ENCODE data around the gene SLC2A8. TPM values are rescaled to one million over a fixed set of nuclear protein-coding genes. Genes with fewer than 3 reads are reported as not detected.

SLC2A8 gene
- total and polyA plus RNA-seq, 9 donors = 10.0 to 14.5 (median 12.6) TPM

DNA sequence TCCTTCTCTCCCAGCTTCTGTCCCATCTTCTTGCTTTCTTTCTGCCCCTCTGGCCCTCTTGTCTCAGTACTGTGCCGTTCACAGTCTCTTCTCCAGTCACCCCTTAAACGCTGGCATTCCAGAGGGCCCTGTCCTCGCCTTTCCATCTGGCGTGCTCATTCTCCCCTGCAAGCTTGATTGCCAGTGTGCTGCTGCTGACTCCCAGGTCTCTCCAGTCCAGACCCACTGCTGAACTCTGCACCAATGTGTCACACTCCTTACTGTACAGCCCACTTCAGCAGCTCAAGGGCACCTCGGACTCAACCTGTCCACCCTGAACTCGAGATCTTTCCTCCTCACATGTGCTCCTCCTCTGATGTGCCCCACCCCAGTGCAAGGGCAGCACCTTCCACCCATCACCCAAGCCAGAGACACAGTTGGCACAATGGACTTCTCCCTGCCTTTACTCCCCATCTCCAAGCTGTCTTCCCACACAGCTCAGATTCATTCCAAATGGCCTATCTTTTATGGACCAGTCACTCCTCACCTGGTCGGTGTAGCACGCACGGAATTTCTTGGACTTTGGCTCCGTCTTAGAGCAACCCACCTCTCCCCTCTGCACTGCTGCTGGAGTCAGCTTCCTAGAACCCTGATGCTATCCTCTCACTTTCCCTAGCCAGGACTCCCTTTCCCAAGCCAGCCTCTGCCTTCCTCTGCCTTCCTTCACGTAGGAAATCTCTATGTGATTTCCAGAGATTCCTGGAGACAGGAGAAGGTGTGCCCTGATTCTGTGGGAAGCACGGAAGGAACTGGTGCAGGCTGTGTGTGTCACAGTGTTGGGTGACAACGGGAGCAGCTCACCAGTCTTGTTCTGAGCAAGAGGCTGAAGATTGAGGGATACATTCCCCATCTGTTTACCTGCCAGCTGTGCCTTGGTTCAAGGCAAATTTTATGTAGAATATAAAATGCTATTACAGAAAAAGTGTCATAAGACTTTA is 26.0 kb upstream of the SLC2A8 start:
- Histone ChIP-seq H3K4me1 (ENCODE audit: control insufficient read depth, insufficient read depth, low read length) (peaks cover 6% of the 10 kb centered on the region), H3K36me3 (ENCODE audit: control insufficient read depth, insufficient read depth, low read length) (peaks cover 7% of the 10 kb centered on the region), H3K27me3 (ENCODE audit: control insufficient read depth, insufficient read depth, low read length) (no peaks in the 10 kb centered on the region), H3K4me3 (ENCODE audit: low read length) (no peak overlapping the region), H3K9me3 (replicated peaks; ENCODE audit: control insufficient read depth, low read depth, low read length) (no peaks in the 10 kb centered on the region), H3K27ac (ENCODE audit: low read length) (peak overlapping the region; percentile 29)
- 86% methylated on average over 10 of the region's 13 CpGs for WGBS (ENCODE audit: insufficient coverage)
- no peak for DNase-seq

DNA sequence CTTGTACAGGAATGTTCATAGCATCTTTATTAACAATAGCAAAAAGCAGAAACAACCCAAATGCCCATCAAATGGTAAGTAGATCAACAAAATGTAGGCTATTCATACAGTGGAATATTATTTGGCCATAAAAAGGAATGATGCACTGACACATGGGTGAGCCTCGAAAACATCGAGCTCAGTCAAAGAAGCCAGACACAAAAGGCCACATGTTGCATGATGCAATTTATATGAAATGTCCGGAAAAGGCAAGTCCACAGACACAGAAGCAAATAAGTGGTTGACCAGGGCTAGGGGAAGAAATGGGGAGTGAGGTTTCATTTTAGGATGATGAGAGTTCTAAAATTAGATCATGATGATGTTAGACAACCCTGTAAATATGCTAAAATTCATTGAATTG is 16.5 kb upstream of the SLC2A8 start:
- H3K9me3 ChIP-seq (replicated peaks; ENCODE audit: control insufficient read depth, low read depth, low read length) = no peaks in the 10 kb centered on the region
- H3K27me3 ChIP-seq (ENCODE audit: control insufficient read depth, insufficient read depth, low read length) = no peaks in the 10 kb centered on the region
- H3K4me3 ChIP-seq (ENCODE audit: low read length) = no peak overlapping the region
- H3K36me3 ChIP-seq (ENCODE audit: control insufficient read depth, insufficient read depth, low read length) = no peaks in the 10 kb centered on the region
- no peaks in the 10 kb centered on the region for H3K4me1 ChIP-seq (ENCODE audit: control insufficient read depth, insufficient read depth, low read length)
- no peak overlapping the region for H3K27ac ChIP-seq (ENCODE audit: low read length)
- DNase-seq = no peak
- 100% methylated on average over 3 of the region's 3 CpGs for WGBS (ENCODE audit: insufficient coverage)

DNA sequence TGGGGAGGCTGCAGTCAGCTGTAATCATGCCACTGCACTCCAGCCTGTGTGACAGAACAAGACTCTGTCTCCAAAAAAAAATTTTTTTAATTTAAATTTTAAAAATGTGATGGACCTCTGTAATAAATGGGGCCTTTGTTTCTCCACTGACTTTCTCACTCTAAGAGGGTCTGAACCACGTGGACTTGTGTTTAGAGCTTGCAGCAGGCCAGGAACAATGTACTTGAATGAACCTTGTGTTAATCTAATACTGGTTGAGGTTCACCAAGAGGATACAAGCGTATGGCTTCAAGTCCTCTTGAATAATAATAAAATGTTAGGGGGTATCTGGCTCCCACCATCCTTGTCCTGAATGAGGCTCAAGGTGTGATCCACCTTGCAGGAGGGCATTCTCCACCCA is 14.4 kb upstream of the SLC2A8 start:
- Histone ChIP-seq H3K27me3 (ENCODE audit: control insufficient read depth, insufficient read depth, low read length) (no peaks in the 10 kb centered on the region), H3K4me1 (ENCODE audit: control insufficient read depth, insufficient read depth, low read length) (no peaks in the 10 kb centered on the region), H3K36me3 (ENCODE audit: control insufficient read depth, insufficient read depth, low read length) (no peaks in the 10 kb centered on the region), H3K4me3 (ENCODE audit: low read length) (no peak overlapping the region), H3K27ac (ENCODE audit: low read length) (no peak overlapping the region), H3K9me3 (replicated peaks; ENCODE audit: control insufficient read depth, low read depth, low read length) (no peaks in the 10 kb centered on the region)
- DNase-seq = no peak
- WGBS (ENCODE audit: insufficient coverage) = 67% methylated on average over 1 of the region's 2 CpGs

DNA sequence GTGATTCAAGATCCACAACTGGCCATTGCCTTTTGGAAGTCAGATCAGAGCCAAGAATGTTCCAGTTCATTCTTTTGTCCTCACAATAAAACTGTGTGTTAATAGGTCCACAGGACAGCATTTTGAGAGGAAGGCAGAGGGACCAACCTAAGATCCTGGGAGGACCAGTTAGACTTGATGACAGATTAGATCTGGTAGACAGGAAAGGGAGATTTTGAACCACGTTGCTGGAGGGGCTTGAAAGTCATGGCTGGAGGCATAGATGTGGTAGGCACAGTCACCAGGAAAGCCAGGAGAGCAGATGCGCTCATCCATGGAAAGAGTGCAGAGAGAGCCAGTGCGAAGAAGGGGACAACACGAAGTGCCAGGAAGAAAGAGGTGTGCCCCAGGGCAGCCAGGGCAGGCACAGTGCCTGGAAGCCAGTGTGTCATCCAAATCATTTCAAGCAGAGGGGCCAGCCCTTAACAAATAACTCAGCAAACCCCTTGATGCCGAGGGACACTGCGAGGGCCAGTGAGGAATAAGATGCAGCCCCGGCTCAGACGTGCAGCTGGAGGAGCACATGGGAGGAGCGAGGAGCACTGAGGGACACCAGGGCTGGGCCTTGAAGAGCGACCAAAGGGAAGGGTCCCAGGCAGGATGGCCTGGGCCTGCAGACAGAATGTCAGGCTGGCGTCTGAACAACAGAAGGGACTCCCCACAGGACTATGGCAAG is 12.8 kb upstream of the SLC2A8 start:
- Histone ChIP-seq H3K4me1 (ENCODE audit: control insufficient read depth, insufficient read depth, low read length) (no peaks in the 10 kb centered on the region), H3K27ac (ENCODE audit: low read length) (no peak overlapping the region), H3K4me3 (ENCODE audit: low read length) (no peak overlapping the region), H3K36me3 (ENCODE audit: control insufficient read depth, insufficient read depth, low read length) (no peaks in the 10 kb centered on the region), H3K9me3 (replicated peaks; ENCODE audit: control insufficient read depth, low read depth, low read length) (no peaks in the 10 kb centered on the region), H3K27me3 (ENCODE audit: control insufficient read depth, insufficient read depth, low read length) (no peaks in the 10 kb centered on the region)
- WGBS (ENCODE audit: insufficient coverage) = 78% methylated on average over 9 of the region's 11 CpGs
- no peak for DNase-seq

DNA sequence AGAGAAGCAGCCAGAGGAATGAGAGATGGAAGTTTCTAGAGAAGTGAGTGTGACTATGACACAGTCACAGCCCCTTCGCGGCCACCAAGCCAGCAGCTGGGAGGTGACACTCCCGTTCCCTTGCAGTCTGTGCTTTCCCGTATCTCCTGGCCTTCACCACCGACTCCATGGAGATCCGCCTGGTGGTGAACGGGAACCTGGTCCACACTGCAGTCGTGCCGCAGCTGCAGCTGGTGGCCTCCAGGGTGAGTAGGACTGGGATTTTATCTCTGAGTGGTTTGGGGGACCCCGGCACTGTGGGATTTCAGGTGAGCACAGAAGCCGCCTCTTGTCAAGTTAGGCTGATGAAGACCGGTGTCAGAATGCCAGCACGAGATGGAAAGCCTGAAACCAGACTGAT is 12.1 kb upstream of the SLC2A8 start:
- Histone ChIP-seq H3K36me3 (ENCODE audit: control insufficient read depth, insufficient read depth, low read length) (no peaks in the 10 kb centered on the region), H3K4me3 (ENCODE audit: low read length) (no peak overlapping the region), H3K4me1 (ENCODE audit: control insufficient read depth, insufficient read depth, low read length) (no peaks in the 10 kb centered on the region), H3K27ac (ENCODE audit: low read length) (no peak overlapping the region), H3K27me3 (ENCODE audit: control insufficient read depth, insufficient read depth, low read length) (no peaks in the 10 kb centered on the region), H3K9me3 (replicated peaks; ENCODE audit: control insufficient read depth, low read depth, low read length) (no peaks in the 10 kb centered on the region)
- WGBS (ENCODE audit: insufficient coverage) = 86% methylated on average over 12 of the region's 13 CpGs
- DNase-seq = no peak

DNA sequence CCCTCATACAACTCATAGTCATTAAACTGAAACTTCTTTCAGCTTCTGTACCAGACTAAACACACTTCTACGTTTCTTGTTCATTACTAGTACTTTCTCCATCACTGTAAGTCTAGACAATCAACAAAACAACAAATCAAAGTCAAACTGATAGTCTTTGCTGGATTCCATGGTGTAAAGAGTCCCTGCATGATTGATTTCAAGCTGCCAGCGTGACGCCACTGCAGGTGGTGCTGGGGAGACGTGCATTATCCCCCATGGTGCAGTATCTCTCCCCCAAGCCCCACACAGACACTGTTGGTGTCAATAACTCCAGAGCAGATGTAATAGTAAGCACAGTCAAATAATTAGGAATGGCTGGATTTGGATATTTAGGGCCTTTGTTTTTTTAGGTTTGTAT is 10.7 kb upstream of the SLC2A8 start:
- no peak overlapping the region for H3K27ac ChIP-seq (ENCODE audit: low read length)
- 71% methylated on average over 1 of the region's 4 CpGs for WGBS (ENCODE audit: insufficient coverage)
- H3K9me3 ChIP-seq (replicated peaks; ENCODE audit: control insufficient read depth, low read depth, low read length) = no peaks in the 10 kb centered on the region
- H3K36me3 ChIP-seq (ENCODE audit: control insufficient read depth, insufficient read depth, low read length) = peaks cover 6% of the 10 kb centered on the region
- H3K4me3 ChIP-seq (ENCODE audit: low read length) = no peak overlapping the region
- no peak for DNase-seq
- no peaks in the 10 kb centered on the region for H3K27me3 ChIP-seq (ENCODE audit: control insufficient read depth, insufficient read depth, low read length)
- H3K4me1 ChIP-seq (ENCODE audit: control insufficient read depth, insufficient read depth, low read length) = no peaks in the 10 kb centered on the region

DNA sequence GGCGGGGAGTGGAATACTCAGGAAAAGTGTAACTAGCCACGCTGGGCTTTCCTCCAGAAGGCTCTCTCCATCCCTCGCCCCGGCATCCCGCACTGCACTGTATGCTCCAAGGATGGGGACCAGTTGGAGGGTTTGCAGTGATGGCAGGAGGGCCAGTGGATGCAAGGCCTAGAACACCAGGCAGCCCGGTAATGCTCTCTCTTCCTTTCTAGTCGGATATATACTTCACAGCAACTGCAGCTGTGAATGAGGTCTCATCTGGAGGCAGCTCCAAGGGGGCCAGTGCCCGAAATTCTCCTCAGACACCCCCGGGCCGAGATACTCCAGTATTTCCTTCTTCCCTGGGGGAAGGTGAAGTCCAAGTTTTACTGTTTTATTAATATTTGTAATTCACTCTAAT is 10.0 kb upstream of the SLC2A8 start:
- Histone ChIP-seq H3K36me3 (ENCODE audit: control insufficient read depth, insufficient read depth, low read length) (peaks cover 11% of the 10 kb centered on the region), H3K4me3 (ENCODE audit: low read length) (no peak overlapping the region), H3K27ac (ENCODE audit: low read length) (no peak overlapping the region), H3K9me3 (replicated peaks; ENCODE audit: control insufficient read depth, low read depth, low read length) (no peaks in the 10 kb centered on the region), H3K4me1 (ENCODE audit: control insufficient read depth, insufficient read depth, low read length) (no peaks in the 10 kb centered on the region), H3K27me3 (ENCODE audit: control insufficient read depth, insufficient read depth, low read length) (no peaks in the 10 kb centered on the region)
- 100% methylated on average over 2 of the region's 10 CpGs for whole genome bisulfite sequencing (ENCODE audit: insufficient coverage)
- no peak for DNase-seq

DNA sequence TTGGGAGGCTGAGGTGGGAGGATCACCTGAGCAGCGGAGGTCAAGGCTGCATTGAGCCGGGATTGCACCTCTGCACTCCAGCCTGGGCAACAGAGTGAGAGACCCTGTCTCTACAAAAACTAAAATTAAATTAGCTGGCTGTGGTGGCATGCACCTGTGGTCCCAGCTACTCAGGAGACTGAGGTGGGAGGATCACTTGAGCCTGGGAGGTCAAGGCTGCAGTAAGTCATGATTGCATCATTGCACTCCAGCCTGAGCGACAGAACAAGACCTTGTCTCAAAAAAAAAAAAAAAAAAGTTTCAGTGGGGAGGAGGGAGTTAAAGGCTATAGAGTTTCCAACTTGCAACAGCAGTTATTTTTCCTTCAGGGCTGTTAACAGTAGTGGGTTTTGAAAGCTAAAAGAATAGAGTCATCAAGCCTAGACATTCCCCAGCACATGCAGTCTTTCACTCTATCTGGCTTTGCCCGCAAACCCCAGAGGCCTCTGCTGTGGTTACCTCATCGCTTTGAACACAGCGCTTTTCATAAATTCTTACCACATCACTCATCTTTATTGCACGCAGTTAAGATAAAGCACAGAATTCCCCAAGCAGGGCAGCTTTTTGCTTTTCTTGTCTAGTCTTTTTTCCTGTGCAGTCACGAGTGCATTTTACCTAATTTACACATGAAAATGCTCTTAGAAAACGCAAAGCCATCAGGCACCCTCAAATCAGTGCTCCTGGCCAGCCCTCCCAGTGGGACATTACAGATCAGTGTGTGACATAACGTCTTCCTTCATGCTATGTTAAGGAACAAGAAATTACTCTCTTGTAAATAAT is 8.7 kb upstream of the SLC2A8 start:
- Histone ChIP-seq H3K9me3 (replicated peaks; ENCODE audit: control insufficient read depth, low read depth, low read length) (no peaks in the 10 kb centered on the region), H3K4me1 (ENCODE audit: control insufficient read depth, insufficient read depth, low read length) (no peaks in the 10 kb centered on the region), H3K27me3 (ENCODE audit: control insufficient read depth, insufficient read depth, low read length) (no peaks in the 10 kb centered on the region), H3K4me3 (ENCODE audit: low read length) (no peak overlapping the region), H3K27ac (ENCODE audit: low read length) (no peak overlapping the region), H3K36me3 (ENCODE audit: control insufficient read depth, insufficient read depth, low read length) (peaks cover 18% of the 10 kb centered on the region)
- peak; percentile 57 for DNase-seq
- WGBS (ENCODE audit: insufficient coverage) = 10% methylated on average over 6 of the region's 10 CpGs

DNA sequence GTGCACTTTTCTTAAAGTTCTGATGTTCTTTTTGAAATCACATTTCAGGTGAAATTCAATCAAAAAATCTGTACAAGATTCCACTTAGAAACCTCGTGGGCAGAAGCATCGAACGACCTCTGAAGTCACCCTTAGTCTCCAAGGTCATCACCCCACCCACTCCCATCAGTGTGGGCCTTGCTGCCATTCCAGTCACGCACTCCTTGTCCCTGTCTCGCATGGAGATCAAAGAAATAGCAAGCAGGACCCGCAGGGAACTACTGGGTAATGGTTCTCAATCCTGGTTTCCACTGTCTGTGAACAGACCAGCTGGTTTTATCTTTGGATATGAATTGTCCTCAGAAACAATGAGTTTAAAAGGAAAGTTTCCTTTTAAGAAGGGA is 8.1 kb upstream of the SLC2A8 start:
- WGBS (ENCODE audit: insufficient coverage) = 53% methylated on average over 5 of the region's 6 CpGs
- Histone ChIP-seq H3K4me1 (ENCODE audit: control insufficient read depth, insufficient read depth, low read length) (no peaks in the 10 kb centered on the region), H3K27me3 (ENCODE audit: control insufficient read depth, insufficient read depth, low read length) (no peaks in the 10 kb centered on the region), H3K36me3 (ENCODE audit: control insufficient read depth, insufficient read depth, low read length) (peaks cover 18% of the 10 kb centered on the region), H3K9me3 (replicated peaks; ENCODE audit: control insufficient read depth, low read depth, low read length) (no peaks in the 10 kb centered on the region), H3K4me3 (ENCODE audit: low read length) (no peak overlapping the region), H3K27ac (ENCODE audit: low read length) (no peak overlapping the region)
- no peak for DNase-seq
